HEK293 (cell line): ENCODE data around the gene COQ8B.

ENCODE experiments used
- CTCF ChIA-PET: fragments of 350-600 bp; formaldehyde crosslinking; extraction: SDS; loops from one replicate; lab custom pipeline; 2021; ENCODE audit warnings: antibody characterized with exemption; lab: Yijun Ruan, JAX
- POLR2A ChIA-PET: fragments of 300-600 bp; formaldehyde crosslinking; extraction: SDS; loops from one replicate; lab custom pipeline; 2020; ENCODE audit warnings: antibody characterized with exemption, inconsistent platforms; lab: Yijun Ruan, JAX
- H3K27ac ChIP-seq: fragments of 200-500 bp; sonication (Bioruptor generic); 2 replicates; pipeline ENCODE4 v1.5.1; 2014; ENCODE audit warnings: low read depth, low read length, control low read depth, inconsistent platforms; ENCODE audit errors: extremely low read depth
- H3K36me3 ChIP-seq, 2 experiments: fragments of 200-500 bp in 1 of 2; sonication (Bioruptor generic) in 1 of 2; 1 replicate in 1 of 2; 2 replicates in 1 of 2; pipeline ENCODE4 v1.5.1; 2014 to 2017; ENCODE audit warnings: inconsistent platforms in 2 of 2, low read length in 2 of 2; ENCODE audit not compliant: control insufficient read depth in 2 of 2, insufficient read depth in 1 of 2
- H3K4me1 ChIP-seq: fragments of 200-500 bp; sonication (Bioruptor generic); 2 replicates; pipeline ENCODE4 v1.5.1; 2014; ENCODE audit warnings: mild to moderate bottlenecking, low read length, inconsistent platforms; ENCODE audit not compliant: control insufficient read depth, insufficient read depth
- H3K4me3 ChIP-seq: 2 replicates; pipeline ENCODE4 v1.5.1; 2011; ENCODE audit warnings: low read depth, mild to moderate bottlenecking, control low read depth, low read length, moderate library complexity
- H3K9me3 ChIP-seq: fragments of 200-500 bp; sonication (Bioruptor generic); 2 replicates; pipeline ENCODE4 v1.5.1; 2014; ENCODE audit warnings: low read depth, low read length, inconsistent platforms; ENCODE audit not compliant: control insufficient read depth, insufficient read depth
- HIC1 ChIP-seq: fragments of 450-650 bp; formaldehyde crosslinking; IDR thresholded peaks from 2 replicates; pipeline ENCODE4 v1.5.1; 2016; ENCODE audit warnings: missing biosample characterization, missing genetic modification characterization
- KLF1 ChIP-seq: fragments of 450-650 bp; formaldehyde crosslinking; IDR thresholded peaks from 2 replicates; pipeline ENCODE4 v1.5.1; 2016; ENCODE audit warnings: missing biosample characterization, missing genetic modification characterization
- MEIS1 ChIP-seq: sonication (generic); formaldehyde crosslinking; IDR thresholded peaks from 2 replicates; pipeline ENCODE4 v1.8.1; 2022; ENCODE audit warnings: missing genetic modification reagents, mild to moderate bottlenecking, borderline replicate concordance
- REPIN1 ChIP-seq: fragments of 450-650 bp; formaldehyde crosslinking; IDR thresholded peaks from 2 replicates; pipeline ENCODE4 v1.5.1; 2017; ENCODE audit warnings: missing biosample characterization, missing genetic modification characterization, low read depth
- SP3 ChIP-seq: fragments of 450-650 bp; formaldehyde crosslinking; IDR thresholded peaks from 2 replicates; pipeline ENCODE4 v1.5.1; 2016; ENCODE audit warnings: missing biosample characterization, missing genetic modification characterization
- ZBTB17 ChIP-seq: fragments of 450-650 bp; formaldehyde crosslinking; IDR thresholded peaks from 2 replicates; pipeline ENCODE4 v1.5.1; 2016; ENCODE audit warnings: missing biosample characterization, missing genetic modification characterization
- ZBTB49 ChIP-seq: fragments of 450-650 bp; formaldehyde crosslinking; IDR thresholded peaks from 2 replicates; pipeline ENCODE4 v1.5.1; 2016; ENCODE audit warnings: missing biosample characterization, missing genetic modification characterization, low read depth
- ZNF121 ChIP-seq: fragments of 450-650 bp; formaldehyde crosslinking; IDR thresholded peaks from 2 replicates; pipeline ENCODE4 v1.5.1; 2016; ENCODE audit warnings: missing biosample characterization, missing genetic modification characterization
- ZNF2 ChIP-seq: fragments of 450-650 bp; formaldehyde crosslinking; IDR thresholded peaks from 2 replicates; pipeline ENCODE4 v1.5.1; 2016; ENCODE audit warnings: missing biosample characterization, missing genetic modification characterization
- ZNF280D ChIP-seq: fragments of 450-650 bp; formaldehyde crosslinking; IDR thresholded peaks from 2 replicates; pipeline ENCODE4 v1.5.1; 2016; ENCODE audit warnings: missing biosample characterization, missing genetic modification characterization
- ZNF302 ChIP-seq: fragments of 450-650 bp; formaldehyde crosslinking; IDR thresholded peaks from 2 replicates; pipeline ENCODE4 v1.5.1; 2016; ENCODE audit warnings: missing biosample characterization, missing genetic modification characterization, low read depth
- ZNF324 ChIP-seq: fragments of 450-650 bp; formaldehyde crosslinking; IDR thresholded peaks from 2 replicates; pipeline ENCODE4 v1.5.1; 2016; ENCODE audit warnings: missing biosample characterization, missing genetic modification characterization
- ZNF335 ChIP-seq: fragments of 450-650 bp; formaldehyde crosslinking; conservative IDR thresholded peaks from 2 replicates; pipeline ENCODE4 v1.5.1; 2016; ENCODE audit warnings: missing biosample characterization, missing genetic modification characterization
- ZNF366 ChIP-seq: fragments of 450-650 bp; formaldehyde crosslinking; conservative IDR thresholded peaks from 2 replicates; pipeline ENCODE4 v1.5.1; 2016; ENCODE audit warnings: missing biosample characterization, missing genetic modification characterization
- ZNF391 ChIP-seq: fragments of 450-650 bp; formaldehyde crosslinking; IDR thresholded peaks from 2 replicates; pipeline ENCODE4 v1.5.1; 2016; ENCODE audit warnings: low read depth, missing biosample characterization, missing genetic modification characterization, borderline replicate concordance
- ZNF530 ChIP-seq: fragments of 450-650 bp; formaldehyde crosslinking; IDR thresholded peaks from 2 replicates; pipeline ENCODE4 v1.5.1; 2016; ENCODE audit warnings: low read depth, missing biosample characterization, missing genetic modification characterization
- ZNF544 ChIP-seq: fragments of 450-650 bp; formaldehyde crosslinking; IDR thresholded peaks from 2 replicates; pipeline ENCODE4 v1.5.0; 2017; ENCODE audit warnings: missing biosample characterization, missing genetic modification characterization
- ZNF629 ChIP-seq: fragments of 450-650 bp; formaldehyde crosslinking; IDR thresholded peaks from 2 replicates; pipeline ENCODE4 v1.5.1; 2017; ENCODE audit warnings: missing biosample characterization, missing genetic modification characterization
- ZNF670 ChIP-seq: fragments of 450-650 bp; formaldehyde crosslinking; IDR thresholded peaks from 2 replicates; pipeline ENCODE4 v1.5.1; 2016; ENCODE audit warnings: missing biosample characterization, missing genetic modification characterization, low read depth
- ZNF776 ChIP-seq: fragments of 450-650 bp; formaldehyde crosslinking; IDR thresholded peaks from 2 replicates; pipeline ENCODE4 v1.5.0; 2017; ENCODE audit warnings: missing biosample characterization, missing genetic modification characterization, borderline replicate concordance
- ZNF777 ChIP-seq: fragments of 450-650 bp; formaldehyde crosslinking; IDR thresholded peaks from 2 replicates; pipeline ENCODE4 v1.5.1; 2017; ENCODE audit warnings: missing biosample characterization, missing genetic modification characterization, borderline replicate concordance
- ZNF791 ChIP-seq: fragments of 450-650 bp; formaldehyde crosslinking; IDR thresholded peaks from 2 replicates; pipeline ENCODE4 v1.5.1; 2016; ENCODE audit warnings: missing biosample characterization, missing genetic modification characterization
- ZSCAN5A ChIP-seq: fragments of 450-650 bp; formaldehyde crosslinking; IDR thresholded peaks from 2 replicates; pipeline ENCODE4 v1.5.1; 2016; ENCODE audit warnings: missing biosample characterization, missing genetic modification characterization

Gene COQ8B

GRCh38 chr19:40719414-40719894, 2.8 kb upstream of the COQ8B start:
- Histone ChIP-seq H3K4me1 (peaks cover 43% of the 10 kb centered on the region), H3K9me3 (no peaks in the 10 kb centered on the region; the same call in 1 of the 2 replicates), H3K36me3 (peaks cover 26 to 48% of the 10 kb centered on the region in 2 experiments), H3K27ac (peak overlapping the region; percentile 86; the same call in 1 of the 2 replicates), H3K4me3 (no peak overlapping the region)
- ChIA-PET POLR2A (interaction anchor here (0.6 to 1.5 kb wide), 8 partner anchors 15 to 1199 kb away, joined by 4 to 17 read pairs (median 5); partner anchors contain the start of genes ACTMAP, RAB4B and SNRPA), CTCF (interaction anchor here (1.3 kb wide), 1 partner anchor 85 kb away, joined by 9 read pairs; no protein-coding TSS in a partner anchor)
- TF ChIP-seq ZNF530 (tag by site-specific recombination) (no peak), ZNF121 (tag by site-specific recombination) (peak; percentile 51; the same call in 1 of the 2 replicates), ZNF2 (peak; percentile 84), ZNF391 (peak; percentile 15; the same call in 1 of the 2 replicates), ZNF366 (tag by site-specific recombination) (no peak), ZNF791 (tag by site-specific recombination) (0 out of 2 replicates have a peak, but pooled peaks have one; percentile 18), MEIS1 (CRISPR knock-in tag) (no peak), ZNF335 (tag by site-specific recombination) (peak; percentile 56), REPIN1 (tag by site-specific recombination) (peak; percentile 98)

- H3K27ac ChIP-seq: peak overlapping the region; percentile 86
- CTCF ChIA-PET: interaction anchor here (0.7 to 1.3 kb wide), 2 partner anchors 85 to 86 kb away, joined by 3 to 9 read pairs; no protein-coding TSS in a partner anchor
- H3K9me3 ChIP-seq: no peaks in the 10 kb centered on the region; the same call in 1 of the 2 replicates
- peaks cover 47% of the 10 kb centered on the region for H3K4me1 ChIP-seq
- POLR2A ChIA-PET: interaction anchor here (0.6 to 1.5 kb wide), 8 partner anchors 23 to 1199 kb away, joined by 3 to 17 read pairs (median 5); partner anchors contain the start of genes ACTMAP, RAB4B and SNRPA
- peaks cover 21 to 44% of the 10 kb centered on the region in 2 experiments for H3K36me3 ChIP-seq
- H3K4me3 ChIP-seq: peak overlapping the region; percentile 60
- TF ChIP-seq ZNF670 (tag by site-specific recombination) (no peak), ZNF544 (tag by site-specific recombination) (no peak), HIC1 (tag by site-specific recombination) (0 out of 2 replicates have a peak, but pooled peaks have one; percentile 28), ZNF280D (tag by site-specific recombination) (peak; percentile 50; the same call in 1 of the 2 replicates), ZNF302 (tag by site-specific recombination) (no peak), ZBTB17 (tag by site-specific recombination) (peak; percentile 51), ZNF324 (tag by site-specific recombination) (0 out of 2 replicates have a peak, but pooled peaks have one; percentile 11), ZBTB49 (tag by site-specific recombination) (no peak), ZNF629 (tag by site-specific recombination) (peak; percentile 20; the same call in 1 of the 2 replicates), ZSCAN5A (tag by site-specific recombination) (no peak), ZNF776 (tag by site-specific recombination) (no peak), ZNF777 (tag by site-specific recombination) (0 out of 2 replicates have a peak, but pooled peaks have one; percentile 8), SP3 (tag by site-specific recombination) (peak; percentile 57), KLF1 (tag by site-specific recombination) (peak; percentile 73)
These were observed 2.2 kb upstream of the COQ8B start for GRCh38 chr19:40718774-40719391.
